ENCODE results near the gene PROCR. TPM values are rescaled to one million over a fixed set of nuclear protein-coding genes. Genes with fewer than 3 reads are reported as not detected.

PROCR gene
- total and polyA plus RNA-seq, 9 of the 15 experiments (the other 6 are each of a cell fraction or from before 2014, with no cell fraction given), result 1.6 to 7.1 (median 4.0) TPM

GRCh38 chr20:35146920-35147574, 24.8 kb upstream of the PROCR start, which contains the start of gene EDEM2 (continued):
- TF ChIP-seq RREB1 (CRISPR knock-in tag; IDR thresholded peaks at IDR 0.05) (peak; percentile 93), ZFP91 (CRISPR knock-in tag; IDR thresholded peaks at IDR 0.05) (0 out of 2 replicates have a peak, but pooled peaks have one; percentile 23), CREB3L1 (IDR thresholded peaks at IDR 0.05; ENCODE audit: borderline replicate concordance, low read depth) (peak; percentile 68; the same call in 1 of the 2 replicates), MCM3 (IDR thresholded peaks at IDR 0.05) (no peak), SETDB1 (IDR thresholded peaks at IDR 0.05; ENCODE audit: low read length) (peak; percentile 59), MNT (conservative IDR thresholded peaks at IDR 0.05) (peak; percentile 75 to 86), RNF2 (IDR thresholded peaks at IDR 0.05) (peak; percentile 36; the same call in 1 of the 2 replicates), ZNF766 (CRISPR knock-in tag; conservative IDR thresholded peaks at IDR 0.05) (peak; percentile 46; the same call in 1 of the 2 replicates), FOXP1 (CRISPR knock-in tag; IDR thresholded peaks at IDR 0.05) (peak; percentile 84), GTF2B (IDR thresholded peaks at IDR 0.05; ENCODE audit: extremely low read depth, insufficient read length) (no peak)
